Measurements from ENCODE around the gene PLCD1. TPM values are rescaled to one million over a fixed set of nuclear protein-coding genes. Genes with fewer than 3 reads are reported as not detected.

PLCD1 gene
- total and polyA plus RNA-seq, 2 of the 13 experiments (the other 11 are each of a cell fraction or from before 2014, with no cell fraction given), result 10.1 to 12.4 TPM

- no peak for TF ChIP-seq ZBTB2 (CRISPR knock-in tag; IDR thresholded peaks at IDR 0.05; ENCODE audit: low read depth)
- no peak for TF ChIP-seq RELA (CRISPR knock-in tag; IDR thresholded peaks at IDR 0.05)
- TF ChIP-seq KLF11 (CRISPR knock-in tag; IDR thresholded peaks at IDR 0.05), result no peak
- TF ChIP-seq ZNF777 (CRISPR knock-in tag; IDR thresholded peaks at IDR 0.05), result peak; percentile 42; the same call in 1 of the 2 replicates
- TF ChIP-seq SIX4 (CRISPR knock-in tag; IDR thresholded peaks at IDR 0.05), result no peak
- TF ChIP-seq, protein P1, sequence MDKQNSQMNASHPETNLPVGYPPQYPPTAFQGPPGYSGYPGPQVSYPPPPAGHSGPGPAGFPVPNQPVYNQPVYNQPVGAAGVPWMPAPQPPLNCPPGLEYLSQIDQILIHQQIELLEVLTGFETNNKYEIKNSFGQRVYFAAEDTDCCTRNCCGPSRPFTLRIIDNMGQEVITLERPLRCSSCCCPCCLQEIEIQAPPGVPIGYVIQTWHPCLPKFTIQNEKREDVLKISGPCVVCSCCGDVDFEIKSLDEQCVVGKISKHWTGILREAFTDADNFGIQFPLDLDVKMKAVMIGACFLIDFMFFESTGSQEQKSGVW (CRISPR knock-in tag; IDR thresholded peaks at IDR 0.05; ENCODE audit: borderline replicate concordance), result no peak; the same call in 1 of the 2 replicates
- TF ChIP-seq ZNF780A (CRISPR knock-in tag; IDR thresholded peaks at IDR 0.05), result peak; percentile 84; the same call in 1 of the 2 replicates
- TF ChIP-seq HMG20B (CRISPR knock-in tag; conservative IDR thresholded peaks at IDR 0.05), result no peak; the same call in 1 of the 2 replicates
- TF ChIP-seq TARDBP (CRISPR knock-in tag; IDR thresholded peaks at IDR 0.05), result peak; percentile 56
- TF ChIP-seq, protein P2, sequence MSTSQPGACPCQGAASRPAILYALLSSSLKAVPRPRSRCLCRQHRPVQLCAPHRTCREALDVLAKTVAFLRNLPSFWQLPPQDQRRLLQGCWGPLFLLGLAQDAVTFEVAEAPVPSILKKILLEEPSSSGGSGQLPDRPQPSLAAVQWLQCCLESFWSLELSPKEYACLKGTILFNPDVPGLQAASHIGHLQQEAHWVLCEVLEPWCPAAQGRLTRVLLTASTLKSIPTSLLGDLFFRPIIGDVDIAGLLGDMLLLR (CRISPR knock-in tag; IDR thresholded peaks at IDR 0.05), result no peak
- TF ChIP-seq KAT8 (CRISPR knock-in tag; IDR thresholded peaks at IDR 0.05), result peak; percentile 2; the same call in 1 of the 2 replicates
- peak; percentile 56; the same call in 1 of the 2 replicates for TF ChIP-seq THRA (CRISPR knock-in tag; IDR thresholded peaks at IDR 0.05; ENCODE audit: borderline replicate concordance)
- TF ChIP-seq ZNF431 (CRISPR knock-in tag; IDR thresholded peaks at IDR 0.05; ENCODE audit: borderline replicate concordance, low read depth), result peak; percentile 42
- no peak for TF ChIP-seq JDP2 (CRISPR knock-in tag; IDR thresholded peaks at IDR 0.05; ENCODE audit: borderline replicate concordance)
- TF ChIP-seq FOXM1 (CRISPR knock-in tag; IDR thresholded peaks at IDR 0.05), result 0 out of 2 replicates have a peak, but pooled peaks have one; percentile 62
- TF ChIP-seq ZSCAN30 (CRISPR knock-in tag; IDR thresholded peaks at IDR 0.05), result no peak
- peak; percentile 35; the same call in 1 of the 2 replicates for TF ChIP-seq ZBTB38 (CRISPR knock-in tag; IDR thresholded peaks at IDR 0.05)
- no peak for TF ChIP-seq NAIF1 (CRISPR knock-in tag; IDR thresholded peaks at IDR 0.05; ENCODE audit: borderline replicate concordance)
- TF ChIP-seq SRSF9 (IDR thresholded peaks at IDR 0.05; ENCODE audit: borderline replicate concordance, insufficient read depth, low read depth, low read length, poor library complexity, severe bottlenecking), result no peak
- TF ChIP-seq NCOA5 (CRISPR knock-in tag; IDR thresholded peaks at IDR 0.05), result no peak
- TF ChIP-seq HOXA9 (CRISPR knock-in tag; IDR thresholded peaks at IDR 0.05; ENCODE audit: borderline replicate concordance), result peak; percentile 85
- TF ChIP-seq MIER2 (CRISPR knock-in tag; IDR thresholded peaks at IDR 0.05), result peak; percentile 25; the same call in 1 of the 2 replicates
- TF ChIP-seq SP140L (CRISPR knock-in tag; IDR thresholded peaks at IDR 0.05; ENCODE audit: borderline replicate concordance), result 0 out of 2 replicates have a peak, but pooled peaks have one; percentile 52
- TF ChIP-seq CHD4 (IDR thresholded peaks at IDR 0.05; ENCODE audit: borderline replicate concordance, low read length), result peak; percentile 63; the same call in 1 of the 2 replicates
- no peak for TF ChIP-seq RBM22 (optimal IDR thresholded peaks at IDR 0.05; ENCODE audit: low read length)
- peak; percentile 77 for TF ChIP-seq FOXK2 (IDR thresholded peaks at IDR 0.05)
- TF ChIP-seq ZNF792 (CRISPR knock-in tag; IDR thresholded peaks at IDR 0.05), result peak; percentile 89; the same call in 1 of the 2 replicates
- no peak for TF ChIP-seq TSC22D2 (CRISPR knock-in tag; IDR thresholded peaks at IDR 0.05; ENCODE audit: borderline replicate concordance)
Observed at GRCh38 chr3:38004415-38005075, 24.9 kb downstream of the PLCD1 start (continued).

Data from HepG2 (cell line).